Measurements from ENCODE around the gene ZKSCAN1.

ZKSCAN1 gene

GRCh38 chr7:100061518-100062193, 46.3 kb downstream of the ZKSCAN1 start:
- Histone ChIP-seq H3K9me3 (no peaks in the 10 kb centered on the region), H3K4me3 (ENCODE audit: low read depth in 1 of 2, low read length in 1 of 2) (no peak overlapping the region), H3K36me3 (peaks cover 65% of the 10 kb centered on the region), H3K27ac (no peak overlapping the region), H3K27me3 (no peaks in the 10 kb centered on the region), H3K4me1 (ENCODE audit: control insufficient read depth in 1 of 2, insufficient read depth in 1 of 2, low read depth in 1 of 2, low read length in 1 of 2) (no peaks in the 10 kb centered on the region)
- TF ChIP-seq CTCF (IDR thresholded peaks at IDR 0.05): no peak

- TF ChIP-seq CTCF (IDR thresholded peaks at IDR 0.05): no peak
- H3K36me3 ChIP-seq: peaks cover 50% of the 10 kb centered on the region
Measured at GRCh38 chr7:100063376-100063775, 48.0 kb downstream of the ZKSCAN1 start.

GRCh38 chr7:100064162-100064561, 48.8 kb downstream of the ZKSCAN1 start:
- no peak overlapping the region for H3K27ac ChIP-seq
- peaks cover 42% of the 10 kb centered on the region for H3K36me3 ChIP-seq
- H3K9me3 ChIP-seq: no peaks in the 10 kb centered on the region
- TF ChIP-seq CTCF (IDR thresholded peaks at IDR 0.05): no peak
- H3K4me3 ChIP-seq (ENCODE audit: low read depth in 1 of 2, low read length in 1 of 2): no peak overlapping the region
- no peaks in the 10 kb centered on the region for H3K27me3 ChIP-seq
- H3K4me1 ChIP-seq (ENCODE audit: control insufficient read depth in 1 of 2, insufficient read depth in 1 of 2, low read depth in 1 of 2, low read length in 1 of 2): no peaks in the 10 kb centered on the region

More at GRCh38 chr7:100063376-100063775, 48.0 kb downstream of the ZKSCAN1 start:
- Histone ChIP-seq H3K4me1 (ENCODE audit: control insufficient read depth in 1 of 2, insufficient read depth in 1 of 2, low read depth in 1 of 2, low read length in 1 of 2) (no peaks in the 10 kb centered on the region), H3K27ac (no peak overlapping the region), H3K27me3 (no peaks in the 10 kb centered on the region), H3K4me3 (ENCODE audit: low read depth in 1 of 2, low read length in 1 of 2) (no peak overlapping the region), H3K9me3 (no peaks in the 10 kb centered on the region)

- no peaks in the 10 kb centered on the region for H3K4me1 ChIP-seq (ENCODE audit: control insufficient read depth in 1 of 2, insufficient read depth in 1 of 2, low read depth in 1 of 2, low read length in 1 of 2)
- no peak overlapping the region for H3K27ac ChIP-seq
- no peak overlapping the region for H3K4me3 ChIP-seq (ENCODE audit: low read depth in 1 of 2, low read length in 1 of 2)
- H3K27me3 ChIP-seq: no peaks in the 10 kb centered on the region
- no peak for TF ChIP-seq CTCF (IDR thresholded peaks at IDR 0.05)
- H3K36me3 ChIP-seq: peaks cover 44% of the 10 kb centered on the region
- peaks cover 9% of the 10 kb centered on the region for H3K9me3 ChIP-seq
Measured at GRCh38 chr7:100065452-100066186, 50.2 kb downstream of the ZKSCAN1 start.

- no peak for TF ChIP-seq CTCF (IDR thresholded peaks at IDR 0.05)
- Histone ChIP-seq H3K9me3 (peaks cover 22% of the 10 kb centered on the region), H3K27me3 (no peaks in the 10 kb centered on the region), H3K4me3 (ENCODE audit: low read depth in 1 of 2, low read length in 1 of 2) (no peak overlapping the region), H3K36me3 (peaks cover 50% of the 10 kb centered on the region), H3K27ac (no peak overlapping the region), H3K4me1 (ENCODE audit: control insufficient read depth in 1 of 2, insufficient read depth in 1 of 2, low read depth in 1 of 2, low read length in 1 of 2) (no peaks in the 10 kb centered on the region)
Measured at GRCh38 chr7:100066953-100067352, 51.6 kb downstream of the ZKSCAN1 start.
